ENCODE measurements around the gene MOGAT3.

- no peak for TF ChIP-seq CTCF (IDR thresholded peaks at IDR 0.05; ENCODE audit: poor library complexity)
- TF ChIP-seq EZH2 (IDR thresholded peaks at IDR 0.05; ENCODE audit: borderline replicate concordance) = no peak
Measured at GRCh38 chr7:101236292-101236835, 35.5 kb upstream of the MOGAT3 start.
